ENCODE data around the gene PRRC1. TPM values are rescaled to one million over a fixed set of nuclear protein-coding genes. Genes with fewer than 3 reads are reported as not detected.

Gene PRRC1
- total RNA-seq, 1 donor, result 91.6 TPM

DNA sequence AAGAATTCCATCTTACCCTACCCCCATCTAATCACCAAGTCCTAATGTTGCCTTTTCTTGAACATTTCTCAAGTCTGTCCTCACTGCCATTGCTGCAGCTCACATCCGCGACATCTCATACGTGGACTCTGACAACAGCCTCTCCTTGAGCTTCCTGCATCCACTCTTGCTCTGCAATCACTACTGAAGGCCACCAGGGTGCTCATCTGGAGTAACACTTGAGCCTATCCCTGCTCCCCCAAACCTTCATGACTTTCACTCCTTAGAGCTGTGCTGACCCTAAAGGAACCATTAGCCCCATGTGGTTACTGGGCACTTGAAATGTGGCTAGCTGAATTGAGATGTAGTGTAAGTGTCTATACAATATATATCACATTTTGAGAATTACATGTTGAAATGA, 85.0 kb downstream of the PRRC1 start:
- Histone ChIP-seq H3K9me3 (ENCODE audit: low read depth, low read length) (no peaks in the 10 kb centered on the region), H3K79me2 (ENCODE audit: insufficient read depth, low read length) (no peaks in the 10 kb centered on the region), H4K20me1 (ENCODE audit: insufficient read depth, low read length) (no peaks in the 10 kb centered on the region), H3K27me3 (ENCODE audit: insufficient read depth, low read length) (no peaks in the 10 kb centered on the region), H3K4me2 (ENCODE audit: insufficient read depth, low read length) (no peak overlapping the region), H3K4me1 (ENCODE audit: insufficient read depth, low read length) (no peaks in the 10 kb centered on the region), H3K4me3 (ENCODE audit: insufficient read depth, low read length) (no peak overlapping the region), H3K27ac (ENCODE audit: low read depth, low read length) (no peak overlapping the region), H2AFZ (ENCODE audit: low read length) (no peak overlapping the region), H3K36me3 (ENCODE audit: insufficient read depth, low read length) (no peaks in the 10 kb centered on the region)
- DNase-seq (ENCODE audit: insufficient read length, low spot score, missing footprints), result no peak
- TF ChIP-seq, protein P1, sequence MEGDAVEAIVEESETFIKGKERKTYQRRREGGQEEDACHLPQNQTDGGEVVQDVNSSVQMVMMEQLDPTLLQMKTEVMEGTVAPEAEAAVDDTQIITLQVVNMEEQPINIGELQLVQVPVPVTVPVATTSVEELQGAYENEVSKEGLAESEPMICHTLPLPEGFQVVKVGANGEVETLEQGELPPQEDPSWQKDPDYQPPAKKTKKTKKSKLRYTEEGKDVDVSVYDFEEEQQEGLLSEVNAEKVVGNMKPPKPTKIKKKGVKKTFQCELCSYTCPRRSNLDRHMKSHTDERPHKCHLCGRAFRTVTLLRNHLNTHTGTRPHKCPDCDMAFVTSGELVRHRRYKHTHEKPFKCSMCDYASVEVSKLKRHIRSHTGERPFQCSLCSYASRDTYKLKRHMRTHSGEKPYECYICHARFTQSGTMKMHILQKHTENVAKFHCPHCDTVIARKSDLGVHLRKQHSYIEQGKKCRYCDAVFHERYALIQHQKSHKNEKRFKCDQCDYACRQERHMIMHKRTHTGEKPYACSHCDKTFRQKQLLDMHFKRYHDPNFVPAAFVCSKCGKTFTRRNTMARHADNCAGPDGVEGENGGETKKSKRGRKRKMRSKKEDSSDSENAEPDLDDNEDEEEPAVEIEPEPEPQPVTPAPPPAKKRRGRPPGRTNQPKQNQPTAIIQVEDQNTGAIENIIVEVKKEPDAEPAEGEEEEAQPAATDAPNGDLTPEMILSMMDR (IDR thresholded peaks at IDR 0.05; ENCODE audit: extremely low read depth, low read depth, low read length), result no peak

DNA sequence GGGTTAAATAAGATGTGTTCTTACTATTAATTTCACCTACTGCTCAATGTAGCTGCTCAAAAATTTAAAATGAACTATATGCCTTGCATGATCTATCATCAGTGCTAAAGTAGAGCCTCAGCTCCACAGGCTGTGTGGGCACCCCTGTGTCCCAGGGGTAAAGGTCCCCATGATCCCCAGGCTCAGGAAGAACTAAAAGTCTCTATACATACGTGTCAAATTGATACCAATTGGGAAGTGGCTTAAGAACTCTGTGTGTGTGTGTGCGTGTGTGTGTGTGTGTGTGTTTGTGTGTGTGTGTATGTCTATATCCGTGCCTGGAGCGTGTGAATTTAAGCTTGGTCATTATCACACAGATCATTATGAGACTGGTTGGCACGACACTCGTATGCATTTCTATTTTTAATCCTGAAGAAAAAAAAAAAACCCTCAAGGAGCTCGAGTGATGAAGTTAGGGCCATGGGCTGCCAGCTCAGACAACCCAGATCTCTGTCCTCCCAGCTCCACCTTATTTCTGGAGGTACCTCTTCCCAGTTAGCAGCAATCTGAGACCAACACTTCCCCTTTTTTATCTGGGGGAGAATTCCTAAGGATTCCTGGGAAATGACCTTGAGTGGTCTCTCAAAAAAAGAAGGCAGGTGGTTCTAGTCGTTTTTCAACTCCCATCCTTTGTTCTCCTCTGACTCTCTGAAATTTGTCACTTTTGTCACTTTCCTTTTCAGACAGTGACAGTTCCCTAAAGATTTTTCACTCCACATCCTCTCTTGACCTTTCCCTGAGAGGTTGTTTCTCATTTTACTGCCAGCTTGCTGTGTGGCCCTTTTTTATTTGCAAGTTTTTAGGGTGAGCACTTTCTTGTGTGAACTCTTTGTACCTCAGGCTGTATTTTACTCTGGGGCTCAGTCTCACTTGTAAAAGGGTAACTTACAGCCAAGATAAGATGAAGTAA, 85.7 kb downstream of the PRRC1 start:
- H3K27me3 ChIP-seq (ENCODE audit: insufficient read depth, low read length), result no peaks in the 10 kb centered on the region
- DNase-seq (ENCODE audit: insufficient read length, low spot score, missing footprints), result no peak

More for the DNA sequence above, 85.7 kb downstream of the PRRC1 start:
- Histone ChIP-seq H2AFZ (ENCODE audit: low read length) (no peak overlapping the region), H3K79me2 (ENCODE audit: insufficient read depth, low read length) (no peaks in the 10 kb centered on the region), H3K9me3 (ENCODE audit: low read depth, low read length) (no peaks in the 10 kb centered on the region), H3K36me3 (ENCODE audit: insufficient read depth, low read length) (no peaks in the 10 kb centered on the region), H4K20me1 (ENCODE audit: insufficient read depth, low read length) (no peaks in the 10 kb centered on the region), H3K4me1 (ENCODE audit: insufficient read depth, low read length) (no peaks in the 10 kb centered on the region), H3K4me3 (ENCODE audit: insufficient read depth, low read length) (no peak overlapping the region), H3K4me2 (ENCODE audit: insufficient read depth, low read length) (no peak overlapping the region), H3K27ac (ENCODE audit: low read depth, low read length) (no peak overlapping the region)
- TF ChIP-seq, protein P1 (IDR thresholded peaks at IDR 0.05; ENCODE audit: extremely low read depth, low read depth, low read length), result no peak

Other genes starting within 250 kb of the PRRC1 start
- 1.4 and 3.2 TPM in 2 replicates for gene MEGF10, start 226.8 kb upstream of the PRRC1 start, total RNA-seq
- not detected in 2 replicates for gene CTXN3, start 131.4 kb downstream of the PRRC1 start, total RNA-seq
- not detected in 2 replicates for gene CCDC192, start 185.8 kb downstream of the PRRC1 start, total RNA-seq